PC-9 (cell line): Measurements from ENCODE around the gene SMCHD1. TPM values are rescaled to one million over a fixed set of nuclear protein-coding genes. Genes with fewer than 3 reads are reported as not detected.

Experiments used
- BruUV-seq: library from RNA; stranded (reverse); fragments of 400-500 nt; replicated peaks from 2 replicates; lab custom pipeline; 2021; lab: Mats Ljungman, UMichigan
- CTCF ChIA-PET: fragments of 300-600 bp; sonication (Branson Sonifier 250); formaldehyde crosslinking; loops from one replicate; lab custom pipeline; 2022; ENCODE audit warnings: antibody characterized with exemption; lab: Charles Lee
- POLR2A ChIA-PET: fragments of 300-600 bp; sonication (Branson Sonifier 250); formaldehyde crosslinking; loops from one replicate; lab custom pipeline; 2022; ENCODE audit warnings: antibody characterized with exemption; ENCODE audit not compliant: unreplicated experiment; lab: Charles Lee
- DNase-seq, 2 experiments: peaks; one replicate each; pipeline versions ENCODE4 v3.0.0 to v3.0.0-alpha.2; 2015 to 2022; ENCODE audit warnings: mixed read lengths in 1 of 2
- H2AFZ ChIP-seq: fragments of 200-600 bp; sonication (generic); 2 replicates; pipeline ENCODE4 v1.8.1; 2017; ENCODE audit warnings: antibody characterized with exemption
- H3F3A ChIP-seq: fragments of 200-600 bp; sonication (generic); 2 replicates; pipeline ENCODE4 v1.8.1; 2017; ENCODE audit warnings: antibody characterized with exemption, mild to moderate bottlenecking, low read depth; ENCODE audit not compliant: insufficient read depth
- H3K27ac ChIP-seq: fragments of 200-600 bp; sonication (generic); 2 replicates; pipeline ENCODE4 v1.6.1; 2016; ENCODE audit warnings: mixed run types
- H3K27me3 ChIP-seq: fragments of 200-600 bp; sonication (generic); 2 replicates; pipeline ENCODE4 v1.6.1; 2016; ENCODE audit warnings: low read depth, mixed run types; ENCODE audit not compliant: insufficient read depth
- H3K36me3 ChIP-seq: fragments of 200-600 bp; sonication (generic); 2 replicates; pipeline ENCODE4 v1.6.1; 2016; ENCODE audit warnings: low read depth, mixed run types
- H3K4me1 ChIP-seq: fragments of 200-600 bp; sonication (generic); replicated peaks from 2 replicates; pipeline ENCODE4 v1.6.1; 2016; ENCODE audit warnings: mixed run types; ENCODE audit not compliant: insufficient read depth
- H3K4me2 ChIP-seq: fragments of 200-600 bp; sonication (generic); 2 replicates; pipeline ENCODE4 v1.6.1; 2017; ENCODE audit warnings: mixed run types
- H3K4me3 ChIP-seq: fragments of 200-600 bp; sonication (generic); 2 replicates; pipeline ENCODE4 v1.6.1; 2016; ENCODE audit warnings: mixed run types
- H3K79me2 ChIP-seq: fragments of 200-600 bp; sonication (generic); 2 replicates; pipeline ENCODE4 v1.6.1; 2017; ENCODE audit warnings: low read depth, mixed run types
- H3K9me2 ChIP-seq: fragments of 200-600 bp; sonication (generic); 2 replicates; pipeline ENCODE4 v1.8.1; 2017; ENCODE audit warnings: mild to moderate bottlenecking; ENCODE audit not compliant: insufficient read depth
- H3K9me3 ChIP-seq: fragments of 200-600 bp; sonication (generic); 2 replicates; pipeline ENCODE4 v1.8.1; 2016; ENCODE audit warnings: low read depth; ENCODE audit not compliant: insufficient read depth
- H4K20me1 ChIP-seq: fragments of 200-600 bp; sonication (generic); 2 replicates; pipeline ENCODE4 v1.8.1; 2017; ENCODE audit not compliant: insufficient read depth
- EZH2 ChIP-seq: fragments of 200-600 bp; sonication (generic); IDR thresholded peaks from 2 replicates; pipeline ENCODE4 v1.8.0; 2017; ENCODE audit warnings: antibody characterized with exemption, low read depth
- intact Hi-C: fragments of 100-400 bp; cut with micrococcal nuclease; formaldehyde crosslinking; loops from one replicate; pipeline ENCODE4 v1.10.0; 2022; ENCODE audit not compliant: unreplicated experiment
- total RNA-seq: library from RNA; stranded (reverse); gene quantifications from 2 replicates; pipeline ENCODE4 v1.2.3, GENCODE V29; 2021
- TF ChIP-seq, protein P1 (sequence below): fragments of 200-600 bp; sonication (generic); conservative IDR thresholded peaks from 2 replicates; pipeline ENCODE4 v1.6.1; 2017; ENCODE audit warnings: mixed run types, antibody characterized with exemption, mild to moderate bottlenecking, moderate library complexity

SMCHD1 gene
- total RNA-seq, 1 experiment from 2014 or later, result 73.7 TPM

DNA sequence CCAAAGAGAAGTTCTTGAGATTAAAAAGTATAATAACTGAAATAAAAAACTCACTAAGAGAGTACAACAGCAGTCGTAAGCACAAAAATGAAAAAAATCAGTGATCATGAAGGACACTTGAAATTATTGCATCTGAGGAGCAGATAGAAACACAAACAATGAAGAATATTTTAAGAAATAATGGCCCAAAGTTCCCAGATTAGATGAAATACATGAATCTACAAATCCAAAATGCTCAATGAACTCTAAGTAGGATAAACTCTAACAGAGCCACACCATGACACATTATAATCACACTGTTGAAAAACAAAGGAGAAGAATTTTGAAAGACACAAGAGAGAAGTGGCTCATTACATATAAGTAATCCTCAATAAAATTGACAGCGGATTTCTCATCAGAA is 159.4 kb downstream of the SMCHD1 start:
- Histone ChIP-seq H3K4me1 (no peaks in the 10 kb centered on the region), H3K4me2 (no peak overlapping the region), H3K9me3 (peaks cover 10% of the 10 kb centered on the region), H3F3A (no peaks in the 10 kb centered on the region), H2AFZ (no peak overlapping the region), H4K20me1 (no peaks in the 10 kb centered on the region), H3K27ac (no peak overlapping the region), H3K36me3 (no peaks in the 10 kb centered on the region), H3K9me2 (no peaks in the 10 kb centered on the region), H3K79me2 (no peaks in the 10 kb centered on the region), H3K27me3 (no peaks in the 10 kb centered on the region), H3K4me3 (no peak overlapping the region)
- POLR2A ChIA-PET, result no interaction called here
- intact Hi-C loops, result no loop called here
- CTCF ChIA-PET, result no interaction called here
- BruUV-seq, result no TSS peak
- TF ChIP-seq, protein P1, sequence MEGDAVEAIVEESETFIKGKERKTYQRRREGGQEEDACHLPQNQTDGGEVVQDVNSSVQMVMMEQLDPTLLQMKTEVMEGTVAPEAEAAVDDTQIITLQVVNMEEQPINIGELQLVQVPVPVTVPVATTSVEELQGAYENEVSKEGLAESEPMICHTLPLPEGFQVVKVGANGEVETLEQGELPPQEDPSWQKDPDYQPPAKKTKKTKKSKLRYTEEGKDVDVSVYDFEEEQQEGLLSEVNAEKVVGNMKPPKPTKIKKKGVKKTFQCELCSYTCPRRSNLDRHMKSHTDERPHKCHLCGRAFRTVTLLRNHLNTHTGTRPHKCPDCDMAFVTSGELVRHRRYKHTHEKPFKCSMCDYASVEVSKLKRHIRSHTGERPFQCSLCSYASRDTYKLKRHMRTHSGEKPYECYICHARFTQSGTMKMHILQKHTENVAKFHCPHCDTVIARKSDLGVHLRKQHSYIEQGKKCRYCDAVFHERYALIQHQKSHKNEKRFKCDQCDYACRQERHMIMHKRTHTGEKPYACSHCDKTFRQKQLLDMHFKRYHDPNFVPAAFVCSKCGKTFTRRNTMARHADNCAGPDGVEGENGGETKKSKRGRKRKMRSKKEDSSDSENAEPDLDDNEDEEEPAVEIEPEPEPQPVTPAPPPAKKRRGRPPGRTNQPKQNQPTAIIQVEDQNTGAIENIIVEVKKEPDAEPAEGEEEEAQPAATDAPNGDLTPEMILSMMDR, result no peak
- DNase-seq, result no peak

DNA sequence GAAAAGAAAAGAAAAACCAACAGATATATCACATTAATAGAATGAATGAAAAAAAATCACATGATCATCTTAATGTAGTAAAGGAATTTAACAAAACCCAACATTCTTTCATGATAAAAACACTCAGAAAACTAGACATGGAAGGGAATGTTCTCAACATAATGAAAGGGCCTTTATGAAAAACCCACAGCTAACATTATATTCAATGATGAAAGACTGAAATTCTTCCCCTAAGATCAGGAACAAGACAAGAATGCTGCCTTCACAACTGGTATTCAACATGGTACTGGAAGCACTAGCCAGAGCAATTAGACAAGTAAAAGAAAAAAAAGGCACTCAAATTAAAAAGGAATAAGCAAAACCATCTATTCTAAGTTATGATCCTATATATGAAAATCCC is 162.8 kb downstream of the SMCHD1 start:
- no peak for DNase-seq
- no peak overlapping the region for H3K4me3 ChIP-seq
- H3K79me2 ChIP-seq, result no peaks in the 10 kb centered on the region
- POLR2A ChIA-PET, result no interaction called here
- CTCF ChIA-PET, result no interaction called here
- no peaks in the 10 kb centered on the region; the same call in 1 of the 2 replicates for H3K9me3 ChIP-seq
- no peak overlapping the region for H2AFZ ChIP-seq
- TF ChIP-seq EZH2, result no peak
- TF ChIP-seq, protein P1, result no peak
- BruUV-seq, result no TSS peak
- H4K20me1 ChIP-seq, result no peaks in the 10 kb centered on the region
- H3K27ac ChIP-seq, result no peak overlapping the region
- H3K4me1 ChIP-seq, result no peaks in the 10 kb centered on the region
- no peaks in the 10 kb centered on the region for H3K9me2 ChIP-seq
- no peaks in the 10 kb centered on the region for H3K27me3 ChIP-seq
- intact Hi-C loops, result no loop called here
- H3F3A ChIP-seq, result no peaks in the 10 kb centered on the region
- H3K4me2 ChIP-seq, result no peak overlapping the region
- no peaks in the 10 kb centered on the region for H3K36me3 ChIP-seq

DNA sequence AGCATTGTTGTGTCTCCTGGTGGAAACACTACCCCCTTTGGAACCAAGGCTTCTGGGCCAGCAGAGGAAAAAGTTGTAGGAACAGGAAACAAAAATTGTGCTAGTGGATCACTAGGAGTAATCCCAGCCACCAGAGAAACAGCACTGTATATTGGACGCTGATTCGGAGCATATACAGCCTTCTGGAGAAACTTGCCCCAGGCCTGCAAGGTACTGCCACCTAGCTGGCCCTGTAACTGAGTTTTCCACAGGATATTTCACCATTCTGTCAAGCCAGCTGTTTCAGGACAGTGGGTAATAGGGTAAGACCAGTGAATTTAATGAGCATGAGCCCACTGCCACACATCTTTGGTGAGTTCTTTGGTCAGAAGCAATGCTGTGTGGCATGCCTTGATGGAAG is 166.2 kb downstream of the SMCHD1 start:
- H3K4me1 ChIP-seq, result no peaks in the 10 kb centered on the region
- TF ChIP-seq EZH2, result no peak
- TF ChIP-seq, protein P1, result no peak
- H3K9me3 ChIP-seq, result no peaks in the 10 kb centered on the region; the same call in 1 of the 2 replicates
- CTCF ChIA-PET, result no interaction called here
- H3K4me3 ChIP-seq, result no peak overlapping the region
- H3K36me3 ChIP-seq, result no peaks in the 10 kb centered on the region
- intact Hi-C loops, result no loop called here
- H3F3A ChIP-seq, result no peaks in the 10 kb centered on the region
- H4K20me1 ChIP-seq, result no peaks in the 10 kb centered on the region
- H3K4me2 ChIP-seq, result no peak overlapping the region
- H3K27ac ChIP-seq, result no peak overlapping the region
- no peaks in the 10 kb centered on the region for H3K9me2 ChIP-seq
- no peak for DNase-seq
- BruUV-seq, result no TSS peak
- POLR2A ChIA-PET, result no interaction called here
- no peaks in the 10 kb centered on the region for H3K27me3 ChIP-seq
- H2AFZ ChIP-seq, result no peak overlapping the region
- H3K79me2 ChIP-seq, result no peaks in the 10 kb centered on the region
